C1 segment of cervical spinal cord (tissue), 14 donors: ENCODE results near the gene CALHM1.
"Not testable (repeated sequence)": the region's sequence is repeated elsewhere in the genome, so short reads cannot be mapped to it uniquely, and the experiment has no call there.

Experiments used
- DNase-seq, 14 donors: peaks; one replicate each; lab custom pipeline; 2025; lab: John Stamatoyannopoulos, UW

CALHM1 gene

GRCh38 chr10:103486635-103487409 lies 28.1 kb upstream of the CALHM1 start:
- not testable (repeated sequence) for DNase-seq

GRCh38 chr10:103481974-103482531 lies 23.4 kb upstream of the CALHM1 start:
- no peak for DNase-seq

GRCh38 chr10:103480521-103480920 lies 21.8 kb upstream of the CALHM1 start:
- peak in 1 of 14 donors; percentile 33 for DNase-seq

- no peak for DNase-seq
Measured at GRCh38 chr10:103479135-103479534, 20.4 kb upstream of the CALHM1 start, which contains the start of gene CALHM3. Gene CALHM3 (minus strand): TSS chr10:103479240. CDS start chr10:103479032, 208 bp downstream.

GRCh38 chr10:103478671-103479070 lies 20.0 kb upstream of the CALHM1 start:
- no peak for DNase-seq

GRCh38 chr10:103476046-103476768 lies 17.5 kb upstream of the CALHM1 start:
- no peak for DNase-seq

- no peak for DNase-seq
Measured at GRCh38 chr10:103475437-103475836, 16.7 kb upstream of the CALHM1 start.

GRCh38 chr10:103474077-103474476 lies 15.4 kb upstream of the CALHM1 start:
- DNase-seq, result no peak

- DNase-seq, result no peak
Measured at GRCh38 chr10:103473261-103473671, 14.6 kb upstream of the CALHM1 start.

- no peak for DNase-seq
Measured at GRCh38 chr10:103472005-103472404, 13.3 kb upstream of the CALHM1 start.

GRCh38 chr10:103470761-103471653 lies 12.3 kb upstream of the CALHM1 start:
- DNase-seq, result peak in 1 of 14 donors; percentile 20

- no peak for DNase-seq
Measured at GRCh38 chr10:103469201-103469600, 10.5 kb upstream of the CALHM1 start.

- DNase-seq, result no peak
Measured at GRCh38 chr10:103467406-103467805, 8.7 kb upstream of the CALHM1 start.

- DNase-seq, result no peak
Measured at GRCh38 chr10:103466734-103467133, 8.0 kb upstream of the CALHM1 start.

GRCh38 chr10:103465411-103466179 lies 6.9 kb upstream of the CALHM1 start:
- no peak for DNase-seq

GRCh38 chr10:103463499-103463898 lies 4.8 kb upstream of the CALHM1 start:
- DNase-seq, result no peak

- no peak for DNase-seq
Measured at GRCh38 chr10:103459615-103460014, 915 bp upstream of the CALHM1 start.

- no peak for DNase-seq
Measured at GRCh38 chr10:103457896-103458583, 660 bp downstream of the CALHM1 start.

GRCh38 chr10:103457176-103457712 lies 1.5 kb downstream of the CALHM1 start:
- no peak for DNase-seq
